Measurements from ENCODE around the gene TMEM63A.
"Not testable (repeated sequence)": the region's sequence is repeated elsewhere in the genome, so short reads cannot be mapped to it uniquely, and the experiment has no call there.

Gene TMEM63A

DNA sequence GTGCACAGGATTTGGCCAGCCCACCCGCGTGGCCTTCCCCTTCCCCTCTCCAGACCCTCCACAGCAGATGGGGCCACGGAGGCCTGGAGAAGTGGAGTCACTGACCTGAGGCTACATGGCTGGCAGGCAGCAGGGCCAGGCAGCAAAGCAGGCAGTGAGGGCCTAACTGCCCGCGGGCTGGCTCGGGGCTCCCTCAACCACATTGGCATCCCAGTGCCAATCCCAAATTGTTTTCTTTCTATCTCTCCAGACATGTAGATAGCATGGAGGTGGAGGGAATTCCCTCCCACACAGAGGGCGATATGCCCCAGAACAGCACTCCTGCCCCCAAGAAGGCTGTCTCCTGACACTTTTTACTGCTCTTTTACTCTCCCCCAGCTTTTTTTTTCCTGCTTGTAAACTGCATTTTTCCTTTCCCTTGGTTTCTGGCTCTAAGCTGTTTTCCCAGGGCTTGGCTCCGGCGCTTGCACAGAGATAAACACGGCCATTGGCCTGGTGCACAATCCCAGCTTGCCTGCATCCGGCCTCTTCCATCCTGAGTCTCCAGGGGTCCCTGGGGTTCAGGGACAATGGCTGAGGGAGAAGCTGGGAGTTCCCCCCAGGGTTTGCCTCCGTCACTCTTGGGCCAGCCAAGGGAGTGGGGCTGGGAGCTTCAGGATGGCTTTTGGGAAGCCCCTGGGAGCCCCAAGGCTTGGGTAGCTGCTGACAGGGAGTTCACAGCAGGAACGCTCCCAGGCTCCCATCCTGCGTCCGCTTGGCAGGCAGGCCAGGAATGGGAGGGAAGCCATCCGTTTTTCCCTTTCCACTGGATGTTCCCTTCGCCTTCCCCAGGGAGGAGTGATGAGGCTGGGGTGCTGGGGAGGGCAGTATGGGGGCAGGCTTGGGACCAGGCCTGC is 65.3 kb downstream of the TMEM63A start:
- DNase-seq (ENCODE audit: insufficient read length, low spot score), result no peak
- TF ChIP-seq, protein P1, sequence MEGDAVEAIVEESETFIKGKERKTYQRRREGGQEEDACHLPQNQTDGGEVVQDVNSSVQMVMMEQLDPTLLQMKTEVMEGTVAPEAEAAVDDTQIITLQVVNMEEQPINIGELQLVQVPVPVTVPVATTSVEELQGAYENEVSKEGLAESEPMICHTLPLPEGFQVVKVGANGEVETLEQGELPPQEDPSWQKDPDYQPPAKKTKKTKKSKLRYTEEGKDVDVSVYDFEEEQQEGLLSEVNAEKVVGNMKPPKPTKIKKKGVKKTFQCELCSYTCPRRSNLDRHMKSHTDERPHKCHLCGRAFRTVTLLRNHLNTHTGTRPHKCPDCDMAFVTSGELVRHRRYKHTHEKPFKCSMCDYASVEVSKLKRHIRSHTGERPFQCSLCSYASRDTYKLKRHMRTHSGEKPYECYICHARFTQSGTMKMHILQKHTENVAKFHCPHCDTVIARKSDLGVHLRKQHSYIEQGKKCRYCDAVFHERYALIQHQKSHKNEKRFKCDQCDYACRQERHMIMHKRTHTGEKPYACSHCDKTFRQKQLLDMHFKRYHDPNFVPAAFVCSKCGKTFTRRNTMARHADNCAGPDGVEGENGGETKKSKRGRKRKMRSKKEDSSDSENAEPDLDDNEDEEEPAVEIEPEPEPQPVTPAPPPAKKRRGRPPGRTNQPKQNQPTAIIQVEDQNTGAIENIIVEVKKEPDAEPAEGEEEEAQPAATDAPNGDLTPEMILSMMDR (IDR thresholded peaks at IDR 0.05; ENCODE audit: insufficient read depth, missing control alignments), result no peak
- no peak for FAIRE-seq

DNA sequence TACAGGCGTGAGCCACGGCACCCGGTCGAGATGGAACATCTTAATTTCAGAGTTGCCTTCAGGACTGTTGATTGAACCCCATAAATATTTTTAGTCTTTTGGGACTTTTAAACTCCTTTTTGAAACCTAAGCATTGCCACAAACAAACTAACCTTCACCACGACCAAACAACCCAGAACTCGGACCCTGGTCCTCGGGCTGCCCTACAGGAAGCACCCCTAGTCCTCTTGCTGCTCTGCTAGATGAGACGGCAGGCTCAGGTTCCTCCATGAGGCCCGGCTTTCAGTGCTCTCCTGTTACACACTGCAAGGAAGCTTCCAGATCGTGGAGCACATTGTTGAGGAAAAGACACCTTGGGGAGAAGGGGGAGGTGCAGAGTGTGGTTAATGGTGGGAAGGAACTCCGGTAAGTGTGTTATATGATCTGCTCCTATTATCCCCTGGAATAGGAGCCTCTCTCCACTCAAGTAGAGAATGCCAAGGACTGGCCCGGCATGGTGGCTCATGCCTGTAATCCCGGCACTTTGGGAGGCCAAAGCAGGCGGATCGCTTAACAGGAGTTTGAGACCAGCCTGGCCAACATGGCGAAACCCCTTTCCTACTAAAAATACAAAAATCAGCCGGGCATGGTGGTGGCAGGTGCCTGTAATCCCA is 66.5 kb downstream of the TMEM63A start:
- TF ChIP-seq, protein P1 (IDR thresholded peaks at IDR 0.05; ENCODE audit: insufficient read depth, missing control alignments), result no peak
- DNase-seq (ENCODE audit: insufficient read length, low spot score), result no peak
- no peak for FAIRE-seq

DNA sequence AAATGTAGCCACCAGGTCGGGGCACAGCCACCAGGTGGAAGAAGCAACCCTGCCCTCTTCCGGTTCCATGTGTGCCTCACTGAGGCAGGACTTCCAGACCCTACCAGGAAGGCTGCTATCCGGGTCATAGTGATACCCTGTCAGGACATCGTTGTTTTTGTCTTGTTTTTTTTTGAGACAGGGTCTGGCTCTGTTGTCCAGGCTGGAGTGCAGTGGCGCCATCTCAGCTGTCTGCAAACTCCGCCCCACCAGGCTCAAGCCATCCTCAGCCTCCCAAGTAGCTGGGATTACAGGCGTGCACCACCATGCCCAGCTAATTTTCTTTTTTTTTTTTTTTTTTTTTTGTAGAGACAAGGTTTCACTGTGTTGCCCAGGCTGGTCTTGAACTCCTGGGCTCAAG is 67.1 kb downstream of the TMEM63A start:
- FAIRE-seq; DNase-seq (ENCODE audit: insufficient read length, low spot score): not testable (repeated sequence)

DNA sequence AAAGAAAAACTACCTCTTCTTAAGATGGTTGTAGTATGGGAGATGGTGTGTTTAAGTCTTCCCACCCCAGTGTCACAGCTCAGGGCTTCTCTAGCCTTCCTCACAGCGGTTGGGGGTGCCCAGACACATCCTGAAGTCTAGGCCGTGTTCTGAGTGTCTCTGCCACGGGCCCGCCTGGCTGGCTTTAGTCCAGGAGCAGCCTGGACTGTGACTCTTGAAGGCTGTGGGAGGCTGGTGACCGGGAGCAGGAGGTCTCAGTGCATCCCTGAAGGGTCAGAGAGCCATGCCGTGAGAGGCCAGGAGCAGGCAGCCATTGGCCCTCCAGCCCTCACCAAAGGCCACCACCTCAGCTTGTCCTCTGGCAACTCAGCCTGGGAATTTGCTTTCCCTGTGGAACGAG is 67.8 kb downstream of the TMEM63A start:
- DNase-seq (ENCODE audit: insufficient read length, low spot score) (no peak), FAIRE-seq (no peak)
- TF ChIP-seq, protein P1 (IDR thresholded peaks at IDR 0.05; ENCODE audit: insufficient read depth, missing control alignments), result no peak

DNA sequence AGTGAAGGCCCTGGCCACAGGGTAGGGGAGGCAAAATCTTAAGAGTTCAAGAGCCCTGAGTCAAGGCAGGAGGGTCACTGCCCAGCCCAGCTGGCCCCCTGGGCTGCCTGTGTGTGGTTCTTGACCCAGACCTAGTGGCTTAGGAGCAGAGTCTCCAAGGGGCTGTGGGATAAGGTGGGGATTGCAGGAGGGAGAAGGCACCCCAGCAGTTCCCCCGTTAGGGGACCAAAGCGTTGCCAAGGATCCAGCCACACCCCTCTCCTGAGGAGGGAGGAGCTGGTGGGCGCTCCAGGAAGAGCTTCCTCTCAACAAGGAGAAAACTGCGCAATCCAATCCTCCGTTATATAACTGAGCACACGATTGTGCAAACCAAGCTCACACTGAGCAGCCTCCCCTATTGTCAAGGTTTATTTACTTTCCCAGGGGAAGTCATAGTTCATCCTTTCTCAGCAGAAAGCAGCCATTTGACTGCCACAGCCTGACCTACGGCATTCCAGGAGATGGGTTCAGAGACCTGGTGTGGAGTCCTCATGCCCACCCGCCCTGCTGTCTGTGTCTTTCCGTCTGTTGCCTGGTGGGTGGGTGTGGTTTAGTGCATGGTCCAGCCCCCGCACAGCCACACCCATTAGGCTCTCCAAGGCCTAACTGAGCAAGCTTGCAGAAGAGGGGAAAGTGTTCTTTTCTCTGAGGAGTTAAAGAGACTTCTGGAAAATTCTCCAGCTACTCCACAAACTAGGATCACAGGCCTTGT is 68.8 kb downstream of the TMEM63A start:
- TF ChIP-seq, protein P1 (IDR thresholded peaks at IDR 0.05; ENCODE audit: insufficient read depth, missing control alignments), result no peak
- no peak for DNase-seq (ENCODE audit: insufficient read length, low spot score)

DNA sequence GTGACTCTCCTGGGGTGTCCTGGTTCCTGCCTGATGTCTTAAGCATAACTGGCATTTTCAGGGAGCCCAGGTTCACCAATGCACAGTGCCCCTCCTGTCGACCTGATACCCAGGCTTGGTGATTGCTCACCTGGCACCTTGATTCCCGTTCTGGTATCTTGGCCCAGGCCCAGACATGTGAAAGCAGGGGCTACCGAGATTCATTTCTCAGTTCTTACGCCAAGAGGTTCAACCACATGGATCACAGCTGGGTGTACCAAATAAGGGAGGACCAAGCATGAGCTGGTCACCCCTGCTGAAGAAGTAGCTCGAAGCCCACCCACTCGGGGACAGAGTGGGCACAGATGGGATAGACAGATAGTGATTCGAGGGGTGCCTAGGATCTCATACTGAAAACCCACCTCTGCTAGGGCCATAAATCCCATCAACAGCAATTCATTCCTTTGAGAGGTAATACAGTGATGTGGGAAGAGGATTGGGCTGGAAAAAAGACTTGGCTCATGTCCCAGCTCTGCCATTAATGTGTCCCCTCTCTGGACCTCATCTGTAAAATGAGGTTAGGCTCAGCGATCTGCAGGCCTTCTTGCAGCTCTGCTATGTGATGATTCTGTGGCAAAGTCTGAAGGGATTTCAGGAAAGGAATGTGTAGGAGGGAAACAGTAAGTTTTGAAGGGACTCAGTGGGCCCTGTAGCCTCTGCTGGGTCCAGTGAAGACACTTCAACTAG is 69.5 kb downstream of the TMEM63A start:
- DNase-seq (ENCODE audit: insufficient read length, low spot score) (no peak), FAIRE-seq (no peak)
- TF ChIP-seq, protein P1 (IDR thresholded peaks at IDR 0.05; ENCODE audit: insufficient read depth, missing control alignments), result no peak

More for the DNA sequence above, 68.8 kb downstream of the TMEM63A start:
- no peak for FAIRE-seq

Measured in D721Med (cell line).